Daoy (cell line): ENCODE results near the gene IFI27. TPM values are rescaled to one million over a fixed set of nuclear protein-coding genes. Genes with fewer than 3 reads are reported as not detected.
"Not testable (repeated sequence)": the region's sequence is repeated elsewhere in the genome, so short reads cannot be mapped to it uniquely, and the experiment has no call there.

Source experiments
- DNase-seq: peaks from one replicate; pipeline ENCODE4 v3.0.0-alpha.2; 2015; ENCODE audit warnings: low read depth
- total RNA-seq: library from RNA; depleted of rRNA; stranded (reverse); fragments of >200 nt; shearing (Covaris generic); gene quantifications from 2 replicates; pipeline ENCODE4 v1.2.3, GENCODE V29; 2014; rRNA removed

Gene IFI27
- total RNA-seq, 1 experiment from 2014 or later: 24.6 TPM

DNA sequence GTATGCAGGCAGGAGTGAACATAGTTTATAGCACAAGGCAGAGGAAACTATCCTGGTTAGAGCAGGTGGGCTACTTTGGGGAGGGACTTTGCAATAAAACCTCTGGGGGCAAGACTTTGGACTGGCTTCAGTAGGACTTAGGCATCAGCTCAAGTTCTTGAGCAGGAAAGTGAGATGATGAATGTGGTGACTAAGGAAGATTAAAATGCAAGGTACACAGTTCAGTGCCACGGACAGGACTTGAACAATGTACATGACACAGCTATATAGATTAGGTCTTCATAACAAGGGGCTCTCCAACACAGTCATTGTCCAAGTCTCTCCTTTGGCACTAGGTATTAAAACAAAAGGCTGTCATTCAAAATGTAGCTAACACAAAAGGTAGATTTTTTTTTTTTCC, 42.1 kb downstream of the IFI27 start:
- no peak for DNase-seq

DNA sequence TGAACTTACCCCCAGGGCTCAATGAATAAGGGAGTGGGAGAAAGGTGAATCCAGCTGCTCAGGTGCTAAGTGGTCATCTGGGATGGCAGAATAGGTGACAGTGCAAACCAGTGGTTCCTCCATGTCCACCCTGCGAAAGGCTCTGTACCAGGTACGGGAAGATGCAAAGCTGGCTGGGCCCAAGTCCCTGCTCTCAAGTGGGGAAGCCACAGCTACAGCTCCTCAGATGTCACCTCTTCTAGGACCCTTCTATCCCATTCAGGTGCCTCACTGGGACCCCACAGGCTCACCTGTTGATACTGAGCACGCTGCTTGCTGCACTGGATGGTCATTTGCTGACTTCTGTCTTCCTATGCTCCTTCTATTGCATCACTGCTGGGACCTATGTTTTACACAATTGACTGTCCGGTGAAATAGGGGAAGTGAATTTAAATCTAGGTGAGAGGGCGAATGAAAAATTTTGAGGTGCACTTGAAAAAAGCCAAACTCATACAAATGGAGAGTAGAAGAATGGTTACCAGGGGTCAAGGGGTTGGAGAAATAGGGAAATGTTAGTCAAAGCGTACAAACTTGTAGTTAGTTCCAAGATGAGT, 43.3 kb downstream of the IFI27 start:
- no peak for DNase-seq

DNA sequence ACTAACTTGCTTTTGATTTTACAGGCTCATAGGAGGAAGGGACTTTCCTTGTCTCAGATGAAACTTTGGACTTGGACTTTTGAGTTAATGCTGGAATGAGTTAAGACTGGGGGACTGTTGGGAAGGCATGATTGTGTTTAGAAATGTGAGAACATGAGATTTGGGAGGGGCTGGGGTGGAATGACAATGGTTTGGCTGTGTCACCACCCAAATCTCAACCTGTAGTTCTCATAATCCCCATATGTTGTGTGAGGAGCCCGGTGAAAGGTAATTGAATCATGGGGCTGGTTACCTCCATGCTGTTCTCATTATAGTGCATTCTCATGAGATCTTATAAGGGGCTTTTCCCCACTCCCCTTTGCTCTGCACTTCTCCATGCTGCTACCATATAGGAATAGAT, 45.6 kb downstream of the IFI27 start:
- not testable (repeated sequence) for DNase-seq

DNA sequence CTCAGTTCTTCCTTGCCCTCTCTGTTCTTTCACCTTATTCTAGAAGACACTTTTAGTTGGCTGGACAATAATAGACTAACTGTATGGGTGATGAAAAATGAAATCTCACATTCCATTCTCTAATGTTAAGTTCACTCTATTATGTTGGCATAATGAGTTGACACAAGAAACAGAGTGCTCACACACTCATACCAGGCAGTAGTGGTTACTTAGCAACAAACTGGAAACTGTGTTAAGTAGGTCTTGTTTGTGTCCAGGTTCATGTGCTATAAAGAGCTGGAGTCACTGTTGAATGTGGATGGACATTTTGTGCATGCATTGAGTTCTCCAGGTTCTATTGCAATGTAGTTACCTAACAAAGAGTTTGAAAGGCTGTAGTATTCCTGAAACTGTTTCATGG, 46.7 kb downstream of the IFI27 start:
- DNase-seq: no peak

DNA sequence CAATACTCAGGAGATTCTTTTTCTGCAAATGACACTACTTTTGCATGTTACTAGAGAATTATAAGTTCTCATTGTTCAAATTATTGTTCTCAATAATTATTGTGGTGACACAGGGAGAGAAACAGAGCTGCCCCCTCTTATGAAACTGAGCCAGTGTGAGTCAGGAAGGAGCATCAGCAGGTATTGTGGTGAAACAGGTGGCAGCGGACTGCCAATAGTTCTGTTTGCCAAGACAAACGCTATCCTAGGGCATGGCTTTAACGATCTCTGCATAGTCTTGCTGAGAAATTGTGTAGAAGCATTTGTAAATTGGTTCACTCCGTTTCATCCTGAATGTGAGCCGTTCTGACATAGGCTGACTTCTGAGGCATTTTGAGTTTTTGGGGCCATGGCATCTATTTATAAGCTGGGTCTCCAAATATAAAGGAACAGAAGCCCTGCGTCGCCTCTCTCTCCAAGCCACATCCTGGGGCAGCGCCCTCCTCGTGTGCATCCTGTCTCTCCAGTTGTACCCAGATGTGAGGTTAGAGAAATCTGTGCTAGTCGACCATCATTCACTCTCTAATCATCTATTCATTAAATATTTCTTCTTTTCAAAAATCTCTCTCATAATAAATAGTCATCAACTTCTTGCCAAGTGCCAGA, 47.8 kb downstream of the IFI27 start:
- no peak for DNase-seq

DNA sequence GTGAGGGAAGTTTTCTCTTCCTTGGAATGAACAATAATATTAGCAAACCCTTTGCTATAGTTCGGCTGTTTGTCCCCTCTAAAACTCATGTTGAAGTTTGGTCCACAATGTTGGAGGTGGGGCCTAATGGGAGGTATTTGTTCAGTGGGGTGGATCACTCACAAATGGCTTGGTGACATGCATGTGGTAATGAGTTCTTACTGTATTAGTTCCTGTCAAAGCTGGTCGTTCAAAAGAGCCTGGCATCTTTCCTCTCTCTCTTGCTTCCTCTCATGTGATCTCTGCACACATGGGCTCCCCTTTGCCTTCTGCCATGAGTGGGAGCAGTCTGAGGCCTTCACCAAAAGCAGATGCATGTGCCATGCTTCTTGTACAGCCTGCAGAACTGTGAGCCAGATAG, 50.5 kb downstream of the IFI27 start:
- no peak for DNase-seq

DNA sequence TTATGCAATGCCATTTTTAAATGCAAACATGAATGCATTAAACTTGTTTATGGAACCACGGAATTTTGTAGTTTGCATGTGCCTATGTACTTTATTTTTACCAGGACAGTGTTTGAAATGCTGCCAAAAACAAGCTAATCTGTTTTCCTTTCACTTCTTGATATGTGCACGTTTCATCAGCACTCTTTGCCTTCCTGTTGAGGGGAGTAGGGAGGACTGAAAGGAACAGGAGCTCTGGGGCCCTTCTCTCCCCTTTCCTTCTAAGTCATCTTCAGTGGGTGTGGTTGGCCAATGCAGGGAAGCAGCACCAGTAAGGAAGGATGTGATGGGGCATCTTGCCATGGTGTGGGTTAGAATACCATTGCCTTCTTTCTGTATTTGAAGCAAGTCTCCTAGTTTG, 51.4 kb downstream of the IFI27 start:
- DNase-seq: no peak

DNA sequence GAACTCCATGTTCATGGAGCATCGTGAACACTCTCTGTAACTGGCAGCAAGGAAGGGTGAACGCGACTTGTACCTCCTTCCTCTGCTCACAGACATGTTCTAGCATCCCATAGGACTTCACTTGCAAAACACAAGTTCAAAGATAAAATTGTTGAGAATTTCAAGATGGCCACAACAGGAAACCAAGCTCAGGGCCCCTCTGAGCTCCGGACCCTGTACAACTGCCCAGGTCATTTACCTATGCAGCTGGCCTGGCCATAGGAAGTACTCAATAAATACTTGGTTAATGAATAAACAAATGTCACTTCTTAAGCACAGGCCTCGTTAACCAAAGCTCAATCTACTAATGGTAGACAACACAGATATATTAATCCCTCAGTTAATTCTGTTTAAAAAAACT, 51.9 kb downstream of the IFI27 start:
- DNase-seq: no peak

DNA sequence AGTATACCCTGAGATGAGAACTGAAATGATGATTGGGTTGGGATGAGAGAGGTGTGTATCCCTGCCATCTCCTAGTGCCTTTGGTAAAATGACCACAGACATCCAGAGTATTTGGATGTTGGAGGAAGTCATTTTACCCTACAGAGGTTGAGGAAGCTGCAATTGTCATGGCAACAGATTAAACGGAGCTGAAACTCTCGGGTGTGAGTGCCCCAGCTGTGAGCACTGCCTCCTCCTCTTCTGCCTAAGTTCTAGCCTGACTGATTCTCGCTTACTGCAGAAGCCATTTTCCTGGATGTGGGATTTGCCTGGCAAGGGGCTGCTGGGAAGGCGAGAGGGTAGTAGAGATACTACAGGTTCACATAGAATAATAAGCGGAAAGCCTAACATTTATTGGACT, 53.3 kb downstream of the IFI27 start:
- DNase-seq: no peak

DNA sequence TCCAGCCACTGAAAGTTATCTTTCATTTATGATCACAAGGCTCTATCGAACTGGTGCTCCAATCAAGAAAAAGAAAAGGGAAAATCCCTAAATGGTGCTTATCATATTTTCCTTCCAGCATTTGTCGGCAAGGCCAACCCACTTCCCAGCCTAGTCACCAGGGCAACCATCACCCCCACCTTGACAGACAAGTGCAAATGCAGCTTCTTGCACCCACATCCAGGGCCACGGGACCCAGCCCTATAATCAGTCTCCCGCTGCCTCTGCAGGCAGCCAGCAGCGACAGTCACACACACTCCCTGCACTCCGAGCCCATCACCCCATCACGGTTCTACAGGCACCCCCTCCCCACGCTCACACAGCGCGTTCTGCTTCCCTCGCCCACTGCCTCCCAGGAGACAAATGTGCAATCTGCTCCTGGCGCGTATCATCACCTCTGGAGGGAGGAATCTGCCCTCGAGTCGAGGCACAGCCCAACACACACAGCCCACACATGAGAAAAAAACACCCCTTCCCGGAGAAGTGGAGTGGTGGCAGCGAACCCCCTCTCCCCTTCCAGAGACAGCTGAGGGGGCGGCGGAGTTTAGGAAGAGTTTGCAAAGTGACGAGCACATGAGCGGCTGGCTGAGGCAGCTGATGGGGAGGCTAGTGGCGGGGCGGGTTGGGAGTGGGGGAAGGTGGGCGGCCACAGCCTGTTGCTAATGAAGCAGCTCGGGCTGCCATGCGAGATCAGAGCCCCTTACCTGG, 54.3 kb downstream of the IFI27 start:
- no peak for DNase-seq

DNA sequence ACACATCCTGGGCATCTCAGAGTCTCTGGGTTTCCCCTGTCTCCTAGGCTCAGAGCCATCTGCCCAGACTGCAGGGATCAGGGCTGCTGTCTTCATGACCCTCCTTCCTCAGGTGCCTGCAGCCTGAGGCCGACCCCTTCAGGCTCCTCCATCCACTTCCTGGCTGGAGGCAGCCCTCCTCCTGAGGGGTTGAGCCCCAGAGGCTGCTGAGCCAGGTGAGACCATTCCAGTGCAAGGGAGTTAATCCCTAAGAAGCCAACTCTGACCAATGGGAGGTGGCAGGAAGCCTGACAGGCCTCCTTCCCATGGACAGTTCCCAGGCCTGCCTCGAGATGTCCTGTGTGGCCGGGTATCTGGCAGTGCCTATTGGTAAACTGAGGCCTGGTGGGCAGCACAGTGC, 55.2 kb downstream of the IFI27 start:
- DNase-seq: no peak

Other genes with a start within 250 kb of the IFI27 start
- gene FAM181A, start 183.4 kb upstream of the IFI27 start, total RNA-seq: not detected in 2 replicates
- 1.8 and 3.0 TPM in 2 replicates for gene ASB2, start 134.2 kb upstream of the IFI27 start, total RNA-seq
- not detected in 2 replicates for gene CCDC197, start 113.4 kb upstream of the IFI27 start, total RNA-seq
- gene OTUB2, start 84.4 kb upstream of the IFI27 start, total RNA-seq: 2.7 and 3.1 TPM in 2 replicates
- gene DDX24, start 29.5 kb upstream of the IFI27 start, total RNA-seq: 215 and 264 TPM in 2 replicates
- 15.6 and 23.6 TPM in 2 replicates for gene IFI27L1, start 29.4 kb upstream of the IFI27 start, total RNA-seq
- gene IFI27L2, start 18.9 kb downstream of the IFI27 start, total RNA-seq: 68.5 and 99.1 TPM in 2 replicates
- gene PPP4R4, start 63.6 kb downstream of the IFI27 start, total RNA-seq: 7.1 and 17.6 TPM in 2 replicates
- gene SERPINA10, start 182.5 kb downstream of the IFI27 start, total RNA-seq: not detected in 2 replicates
- 0.91 and 4.1 TPM in 2 replicates for gene SERPINA6, start 212.6 kb downstream of the IFI27 start, total RNA-seq